ENCODE data around the gene SSBP4.
A peak's percentile ranks its signal among the peaks of the same experiment; 100 is the strongest.

SSBP4 gene

DNA sequence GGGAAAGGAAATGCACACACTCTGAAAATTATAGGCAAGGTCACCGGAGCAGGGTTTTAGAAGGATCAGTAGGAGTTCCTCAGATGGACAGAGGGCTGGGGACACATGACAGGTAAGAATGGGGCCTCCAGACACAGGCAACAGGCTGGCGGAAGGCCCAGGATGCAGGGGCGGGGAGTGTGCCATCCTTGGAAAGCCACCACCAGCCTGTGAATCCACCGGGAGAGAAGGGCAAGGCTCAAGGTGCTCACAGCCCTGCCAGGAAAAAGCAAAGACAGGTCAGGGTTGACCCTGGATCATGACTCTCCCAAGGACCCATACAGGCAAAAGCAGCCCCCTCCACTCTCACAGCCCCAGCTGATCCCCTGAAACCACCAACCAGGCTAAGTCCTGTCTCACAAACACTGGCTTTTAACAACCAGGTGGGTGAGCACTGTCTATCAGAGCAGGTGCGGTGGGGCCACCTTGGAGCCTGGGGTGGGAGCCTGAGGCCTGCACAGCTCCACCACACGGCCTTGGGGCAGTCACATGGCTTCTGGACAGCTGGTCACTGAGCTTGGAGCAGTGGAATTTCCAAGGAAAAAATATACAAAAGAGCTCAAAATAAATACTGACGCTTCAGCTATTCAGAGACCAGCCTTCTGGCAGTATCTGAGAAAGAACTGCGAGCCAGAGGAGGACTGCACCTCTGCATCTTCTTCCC, 54.0 kb downstream of the SSBP4 start:
- no peak for DNase-seq

DNA sequence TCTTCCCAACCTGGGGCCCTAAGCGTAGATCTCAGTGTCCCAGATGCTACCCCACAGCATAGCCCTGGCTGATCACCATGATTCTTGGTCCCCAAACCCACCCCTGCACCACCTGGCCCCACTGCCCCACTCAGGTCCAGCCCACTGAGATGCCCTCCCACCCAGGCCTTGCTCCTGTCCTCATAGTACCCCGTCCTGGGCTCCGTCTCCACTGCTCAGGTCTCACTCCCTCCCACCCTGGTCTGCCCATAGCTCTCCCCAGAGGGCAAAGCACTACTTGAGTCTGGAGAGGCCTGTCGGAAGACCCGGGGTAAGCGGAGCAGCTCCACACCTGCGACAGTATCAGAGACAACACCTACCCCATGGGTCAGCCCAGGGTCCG, 54.5 kb downstream of the SSBP4 start:
- DNase-seq: no peak

DNA sequence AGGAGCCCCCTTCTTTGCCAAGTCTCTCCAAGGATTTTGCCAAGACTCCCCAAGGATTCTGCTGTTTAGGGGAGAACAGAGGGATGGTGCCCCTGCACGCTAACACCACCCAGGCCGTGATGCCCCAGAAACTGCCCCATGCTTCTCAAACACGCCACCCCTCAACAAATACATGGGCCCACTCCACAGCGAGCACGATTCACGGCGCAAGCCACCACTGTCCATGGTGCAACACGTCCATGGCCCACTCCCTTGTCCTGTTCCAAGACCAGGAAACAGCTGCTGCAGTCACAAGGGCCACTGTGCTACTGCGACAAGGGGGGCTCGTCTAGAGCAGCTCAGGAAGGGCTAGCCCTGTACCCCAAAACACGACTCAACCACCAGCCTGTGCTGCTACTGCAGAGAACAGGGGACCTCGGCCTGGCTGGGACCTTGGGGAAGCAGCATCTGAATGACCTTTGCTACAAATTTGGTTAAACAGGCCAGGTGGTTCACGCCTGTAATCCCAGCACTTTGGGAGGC, 55.2 kb downstream of the SSBP4 start:
- no peak for DNase-seq

DNA sequence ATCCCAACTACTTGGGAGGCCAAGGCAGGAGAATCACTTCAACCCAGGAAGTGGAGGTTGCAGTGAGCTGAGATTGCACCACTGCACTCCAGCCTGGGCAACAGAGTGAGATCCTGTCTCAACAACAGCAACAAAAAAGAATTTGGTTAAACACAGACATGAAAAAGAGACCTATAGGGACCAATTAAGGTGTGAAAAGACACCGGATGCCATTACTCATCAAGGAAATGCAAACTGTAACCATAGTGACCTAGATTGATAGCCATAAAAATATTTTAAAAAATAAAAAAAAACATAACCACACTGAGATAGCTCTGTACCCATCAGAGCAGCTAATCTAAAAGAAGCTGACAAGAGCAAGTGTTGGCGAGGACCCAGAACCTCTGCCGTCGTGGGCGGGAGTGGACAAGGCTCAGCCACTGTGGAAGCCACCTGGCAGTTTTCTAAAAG, 55.8 kb downstream of the SSBP4 start:
- no peak for DNase-seq

GRCh38 chr19:18475762-18476331, 56.6 kb downstream of the SSBP4 start:
- DNase-seq: no peak

- no peak for DNase-seq
Measured at GRCh38 chr19:18476507-18477041, 57.4 kb downstream of the SSBP4 start.

DNA sequence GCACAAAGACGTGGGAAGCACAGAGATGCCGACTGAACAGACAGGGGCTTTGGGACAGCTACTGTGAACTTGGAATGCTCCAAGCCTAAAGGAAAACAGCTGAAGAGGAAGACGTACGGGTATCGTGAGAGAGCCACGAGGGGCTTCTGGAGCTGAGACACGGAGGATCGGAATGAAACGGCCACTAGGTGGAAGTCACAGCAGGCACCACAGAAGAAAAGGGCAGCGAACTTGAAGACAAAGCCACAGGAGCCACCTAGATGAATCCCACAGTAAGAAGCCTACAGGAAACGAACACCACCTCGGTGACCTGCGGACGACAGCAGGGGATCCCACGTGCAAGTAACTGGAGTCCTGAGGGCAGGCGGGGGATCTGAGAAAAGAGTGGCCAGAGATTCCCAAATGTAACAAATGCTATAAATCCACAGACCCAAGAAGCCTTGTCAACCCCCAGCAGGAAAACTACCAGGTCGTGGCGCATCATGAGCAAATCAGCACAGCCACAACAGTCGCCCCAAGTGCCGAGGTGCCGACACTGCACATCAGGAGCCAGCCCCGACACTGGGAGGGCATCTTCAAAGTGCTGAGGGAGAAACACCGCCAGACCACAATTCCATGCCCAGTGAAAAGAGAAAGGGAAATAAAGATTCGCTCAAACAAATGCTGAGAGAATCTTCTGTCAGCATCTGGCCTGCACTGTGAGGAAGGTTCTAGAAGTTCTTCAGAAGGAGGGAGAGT, 58.0 kb downstream of the SSBP4 start:
- DNase-seq: peak; percentile 44

GRCh38 chr19:18477974-18478373, 58.8 kb downstream of the SSBP4 start:
- DNase-seq: no peak

- peak; percentile 92 for DNase-seq
Measured at GRCh38 chr19:18478545-18479311, 59.5 kb downstream of the SSBP4 start.

- DNase-seq: no peak
Measured at GRCh38 chr19:18480006-18480691, 61.0 kb downstream of the SSBP4 start.

DNA sequence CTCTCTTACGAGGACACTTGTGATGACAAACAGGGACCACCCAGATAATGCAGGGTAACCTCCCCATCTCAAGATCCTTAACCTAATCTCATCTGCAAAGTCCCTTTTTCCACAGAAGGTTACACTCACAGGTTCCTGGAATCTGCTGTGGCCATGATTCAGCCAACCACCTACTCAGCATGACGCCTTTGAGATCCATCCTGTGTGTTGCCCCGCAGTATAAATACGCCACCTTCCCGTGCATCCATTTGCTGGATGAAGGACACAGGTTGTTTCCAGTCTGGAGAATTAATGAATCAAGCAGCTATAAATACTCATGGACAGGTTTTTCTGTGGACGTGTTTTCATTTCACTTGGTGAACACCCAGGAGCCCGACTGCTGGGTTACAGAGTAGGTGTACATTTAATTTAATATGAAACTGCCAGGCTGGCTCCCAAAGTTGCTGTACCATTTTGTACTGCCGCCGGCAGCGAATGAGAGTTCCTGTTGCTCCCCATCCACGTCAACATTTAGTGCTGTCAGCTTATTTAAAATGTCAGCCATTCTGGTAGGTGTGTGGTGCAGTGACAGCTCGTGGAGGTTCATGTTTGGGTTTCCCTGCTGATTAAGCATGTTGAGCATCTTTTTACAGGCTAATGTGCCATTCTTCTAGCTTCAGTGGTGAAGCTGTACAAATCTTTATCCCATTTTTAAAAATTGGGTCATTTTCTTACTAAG, 62.5 kb downstream of the SSBP4 start:
- DNase-seq: no peak

GRCh38 chr19:18483119-18483890, 64.1 kb downstream of the SSBP4 start:
- DNase-seq: no peak
